AG04449 (cell line): ENCODE results near the gene MDC1.

Source experiments
- CTCF ChIA-PET: fragments of 350-600 bp; formaldehyde crosslinking; extraction: SDS; loops from one replicate; lab custom pipeline; 2021; ENCODE audit warnings: antibody characterized with exemption; lab: Yijun Ruan, JAX
- POLR2A ChIA-PET: fragments of 400-600, 350-600 bp; formaldehyde crosslinking; extraction: SDS; loops from one replicate; lab custom pipeline; 2020; ENCODE audit warnings: antibody characterized with exemption, inconsistent platforms; lab: Yijun Ruan, JAX
- DNase-seq: peaks from one replicate; pipeline ENCODE4 v3.0.0-alpha.2; 2010; ENCODE audit warnings: low read depth, low spot score
- H3K4me3 ChIP-seq: 2 replicates; pipeline ENCODE4 v1.5.1; 2011; ENCODE audit warnings: low read depth, mild to moderate bottlenecking, control low read depth, low read length
- CTCF ChIP-seq: IDR thresholded peaks from one replicate; pipeline ENCODE4 v1.5.1; 2011; ENCODE audit warnings: mild to moderate bottlenecking, moderate library complexity, low read length, control low read depth, inconsistent platforms; ENCODE audit not compliant: insufficient read depth; ENCODE audit errors: missing control alignments

Gene MDC1

DNA sequence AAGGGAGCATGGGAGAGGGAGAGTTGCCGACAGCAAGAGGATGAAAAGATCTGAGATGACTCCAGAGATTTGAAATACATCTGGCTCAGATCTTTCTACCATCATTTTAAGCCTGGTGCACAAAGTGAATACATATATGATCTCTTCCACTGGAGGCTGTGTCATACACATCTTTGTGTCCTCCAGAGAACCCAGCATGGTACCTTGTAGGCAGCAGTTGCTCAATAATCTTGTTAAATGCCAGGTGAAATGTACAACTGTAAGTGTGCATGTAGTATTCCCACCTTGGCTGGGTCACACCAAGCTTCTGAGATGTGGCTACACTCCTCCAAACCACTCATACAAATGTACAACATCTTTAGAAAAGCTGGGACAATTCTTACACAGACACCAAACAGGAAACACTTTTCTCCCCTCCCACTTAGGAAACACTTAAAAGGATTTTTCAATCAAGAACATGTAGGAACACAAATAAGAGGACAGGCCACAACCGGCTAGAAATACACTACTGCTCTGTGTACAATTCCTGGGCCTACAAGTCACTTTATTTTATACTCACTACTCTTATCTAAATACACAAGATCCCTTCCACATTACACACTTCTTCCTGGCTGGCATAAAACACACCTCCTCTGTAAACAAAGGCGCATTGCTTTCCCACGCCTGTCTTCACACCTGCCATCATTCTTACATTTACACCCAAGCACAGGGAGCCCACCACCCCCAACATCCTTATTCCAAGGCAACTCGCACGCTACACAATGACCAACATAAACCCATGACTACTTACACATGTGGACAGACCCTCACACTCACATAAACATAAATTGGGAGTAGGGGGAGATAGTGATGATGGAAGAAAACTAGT, 31.1 kb upstream of the MDC1 start:
- ChIA-PET POLR2A (interaction anchor here (1.0 to 1.2 kb wide), 3 partner anchors 11 to 34 kb away, joined by 3 to 5 read pairs (median 5); no protein-coding TSS in a partner anchor), CTCF (interaction anchor here (0.7 to 1.8 kb wide), 5 partner anchors 18 to 129 kb away, joined by 3 to 7 read pairs (median 4); no protein-coding TSS in a partner anchor)
- H3K4me3 ChIP-seq: no peak overlapping the region
- TF ChIP-seq CTCF: no peak
- DNase-seq: no peak

DNA sequence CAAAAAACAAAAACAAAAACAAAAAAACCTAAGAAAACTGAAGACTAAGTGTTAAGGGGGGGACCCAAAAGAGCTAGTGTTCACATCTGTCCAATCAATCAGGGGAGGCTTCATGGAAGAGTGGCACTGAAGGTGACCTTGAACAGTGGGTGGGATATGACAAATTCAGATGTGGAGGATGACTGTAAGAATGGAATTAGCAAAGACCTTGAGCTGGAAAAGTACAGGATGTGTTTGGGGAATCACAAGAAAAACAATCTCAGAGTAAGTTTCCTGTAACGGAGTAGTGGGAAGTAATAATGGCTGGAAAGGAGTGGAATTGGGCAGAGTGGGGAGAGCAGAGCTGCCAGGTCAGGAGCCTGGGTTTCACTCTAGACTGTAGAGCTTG, 30.2 kb upstream of the MDC1 start:
- no peak overlapping the region for H3K4me3 ChIP-seq
- POLR2A ChIA-PET: interaction anchor here (0.5 to 1.2 kb wide), 2 partner anchors 35 to 37 kb away, joined by 3 to 5 read pairs; no protein-coding TSS in a partner anchor
- no peak for DNase-seq
- no peak for TF ChIP-seq CTCF
- CTCF ChIA-PET: interaction anchor here (0.9 to 2.1 kb wide), 10 partner anchors 16 to 340 kb away, joined by 3 to 9 read pairs (median 4); no protein-coding TSS in a partner anchor

DNA sequence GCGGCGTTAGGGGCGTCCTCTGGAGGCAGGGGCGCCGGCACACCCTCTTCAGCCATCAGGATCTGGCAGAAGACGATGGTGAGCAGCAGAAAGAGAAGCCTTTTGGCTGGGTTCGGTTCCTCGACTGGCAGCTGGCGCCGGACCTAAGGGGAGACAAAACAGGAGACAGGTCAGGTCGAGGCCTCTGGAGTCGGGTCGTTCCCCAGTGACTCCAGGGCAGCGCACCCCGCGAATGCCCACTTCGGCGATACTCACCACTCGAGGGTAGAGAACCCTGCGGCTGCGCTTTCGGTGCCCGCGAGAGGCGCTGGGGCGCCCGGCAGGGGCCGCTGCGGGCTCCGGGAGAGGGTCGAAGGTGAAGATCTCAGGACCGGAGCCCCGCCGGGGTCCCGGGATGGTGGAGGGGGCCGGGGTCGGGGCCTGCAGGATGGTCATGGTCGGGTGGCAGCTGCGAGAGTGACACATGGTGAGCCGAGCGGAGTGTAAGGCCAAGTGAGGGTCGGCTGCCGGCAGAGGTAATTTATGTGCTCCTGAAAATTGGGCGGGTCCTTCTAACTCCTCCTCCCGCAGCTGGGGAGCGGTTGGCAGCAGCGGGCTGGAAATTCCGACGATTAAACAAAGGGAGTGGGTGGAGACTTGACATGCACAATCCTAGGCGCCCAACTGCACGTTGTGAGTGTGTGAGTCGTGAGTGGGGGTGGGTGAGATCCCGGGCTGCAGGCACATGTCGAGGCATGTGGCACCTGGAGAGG, 27.1 kb upstream of the MDC1 start, which contains the start of gene IER3:
Gene IER3 (minus strand): TSS at position 494 of the 752 bp plus-strand sequence. CDS start 29 bp downstream, at position 465.
- TF ChIP-seq CTCF: peak; percentile 61
- H3K4me3 ChIP-seq: peak within 1 kb of the TSS; percentile 99
- DNase-seq: no peak
- ChIA-PET CTCF (interaction anchor here (1.1 to 9.1 kb wide), 3 partner anchors 76 to 132 kb away, joined by 3 to 71 read pairs (median 4); no protein-coding TSS in a partner anchor), POLR2A (interaction anchor here (0.7 to 4.6 kb wide), 23 partner anchors 8 to 138 kb away, joined by 3 to 94 read pairs (median 6); partner anchors contain the start of genes DHX16 and MDC1)

DNA sequence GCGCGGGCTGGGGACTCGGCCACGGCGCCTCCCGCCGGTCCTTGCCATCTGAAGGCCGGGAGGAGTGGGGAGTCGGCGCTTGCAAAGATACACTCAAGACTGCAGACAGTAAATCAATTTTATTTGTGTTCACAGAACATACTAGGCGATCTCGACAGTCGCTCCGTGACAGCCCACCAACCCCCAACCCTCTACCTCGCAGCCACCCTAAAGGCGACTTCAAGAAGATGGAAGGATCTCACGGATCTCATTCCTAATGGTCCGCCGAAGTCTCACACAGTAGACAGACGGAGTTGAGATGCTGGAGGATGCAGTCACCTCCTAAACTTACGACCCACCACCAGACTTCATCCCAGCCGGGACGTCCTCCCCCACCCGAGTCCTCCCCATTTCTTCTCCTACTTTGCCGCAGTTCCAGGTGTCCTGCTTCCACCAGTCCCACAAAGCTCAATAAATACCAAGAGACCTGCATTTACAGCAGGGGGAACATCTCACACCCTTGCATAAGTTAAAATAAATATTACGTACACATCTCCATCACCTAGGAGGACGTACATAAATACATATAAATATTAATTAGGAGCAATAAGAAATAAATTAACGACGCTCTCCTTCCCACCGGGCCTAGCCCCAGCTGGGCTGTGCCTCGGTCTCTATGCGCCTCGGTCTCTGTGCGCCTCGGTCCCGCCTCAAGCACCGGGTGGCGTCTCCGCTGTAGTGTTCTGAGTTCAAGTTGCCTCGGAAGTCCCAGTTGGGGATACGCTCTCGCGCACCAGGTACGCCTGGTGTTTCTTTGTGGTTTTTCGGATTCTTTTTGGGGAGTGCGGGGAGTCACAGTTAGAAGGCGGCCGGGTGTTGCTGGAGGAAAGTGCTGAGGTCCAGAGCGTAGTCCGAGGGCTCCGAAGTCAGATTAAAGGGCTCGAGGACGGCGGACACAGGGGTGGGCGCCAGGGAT, 26.3 kb upstream of the MDC1 start:
- no peak for DNase-seq
- ChIA-PET CTCF (interaction anchor here (1.8 to 9.1 kb wide), 2 partner anchors 77 to 133 kb away, joined by 5 to 71 read pairs; no protein-coding TSS in a partner anchor), POLR2A (interaction anchor here (0.6 to 4.6 kb wide), 20 partner anchors 8 to 141 kb away, joined by 3 to 94 read pairs (median 6); partner anchors contain the start of genes DDR1, DHX16, MDC1 and NRM)
- TF ChIP-seq CTCF: no peak
- peak overlapping the region; percentile 99 for H3K4me3 ChIP-seq
